KMS-11 (cell line): Measurements from ENCODE around the gene CPED1.

Experiments used
- H2AFZ ChIP-seq: fragments of 200-600 bp; sonication (generic); 2 replicates; pipeline ENCODE4 v1.6.1; 2016; ENCODE audit warnings: antibody characterized with exemption, mixed run types, low read depth
- H3K27ac ChIP-seq: fragments of 200-600 bp; sonication (generic); 2 replicates; pipeline ENCODE4 v1.6.1; 2016; ENCODE audit warnings: mild to moderate bottlenecking, mixed run types
- H3K27me3 ChIP-seq: fragments of 200-600 bp; sonication (generic); 2 replicates; pipeline ENCODE4 v1.6.1; 2017; ENCODE audit warnings: mild to moderate bottlenecking, low read depth, mixed run types, moderate library complexity; ENCODE audit not compliant: insufficient read depth
- H3K36me3 ChIP-seq: fragments of 200-600 bp; sonication (generic); 2 replicates; pipeline ENCODE4 v1.6.1; 2017; ENCODE audit warnings: mild to moderate bottlenecking, mixed run types; ENCODE audit not compliant: insufficient read depth
- H3K4me1 ChIP-seq: fragments of 200-600 bp; sonication (generic); 2 replicates; pipeline ENCODE4 v1.6.1; 2016; ENCODE audit warnings: mild to moderate bottlenecking, low read depth, mixed run types; ENCODE audit not compliant: poor library complexity, severe bottlenecking
- H3K4me2 ChIP-seq: fragments of 200-600 bp; sonication (generic); 2 replicates; pipeline ENCODE4 v1.7.0; 2016; ENCODE audit warnings: mild to moderate bottlenecking, mixed run types
- H3K4me3 ChIP-seq: fragments of 200-600 bp; sonication (generic); IDR thresholded peaks from 2 replicates; pipeline ENCODE4 v1.6.1; 2017; ENCODE audit warnings: low read depth, low read length, mixed read lengths; ENCODE audit not compliant: insufficient read depth
- H3K79me2 ChIP-seq: fragments of 200-600 bp; sonication (generic); 2 replicates; pipeline ENCODE4 v1.6.1; 2016; ENCODE audit warnings: low read depth, mixed run types; ENCODE audit not compliant: insufficient read depth
- H3K9ac ChIP-seq: fragments of 200-600 bp; sonication (generic); 2 replicates; pipeline ENCODE4 v1.6.1; 2016; ENCODE audit warnings: mild to moderate bottlenecking, mixed run types
- H4K20me1 ChIP-seq: fragments of 200-600 bp; sonication (generic); 2 replicates; pipeline ENCODE4 v1.6.1; 2016; ENCODE audit warnings: mild to moderate bottlenecking, mixed run types; ENCODE audit not compliant: insufficient read depth
- TF ChIP-seq, protein P1 (sequence below): fragments of 200-600 bp; sonication (generic); conservative IDR thresholded peaks from 2 replicates; pipeline ENCODE4 v1.6.1; 2017; ENCODE audit warnings: low read depth, mild to moderate bottlenecking, antibody characterized with exemption, low read length, moderate library complexity, mixed read lengths

Gene CPED1

DNA sequence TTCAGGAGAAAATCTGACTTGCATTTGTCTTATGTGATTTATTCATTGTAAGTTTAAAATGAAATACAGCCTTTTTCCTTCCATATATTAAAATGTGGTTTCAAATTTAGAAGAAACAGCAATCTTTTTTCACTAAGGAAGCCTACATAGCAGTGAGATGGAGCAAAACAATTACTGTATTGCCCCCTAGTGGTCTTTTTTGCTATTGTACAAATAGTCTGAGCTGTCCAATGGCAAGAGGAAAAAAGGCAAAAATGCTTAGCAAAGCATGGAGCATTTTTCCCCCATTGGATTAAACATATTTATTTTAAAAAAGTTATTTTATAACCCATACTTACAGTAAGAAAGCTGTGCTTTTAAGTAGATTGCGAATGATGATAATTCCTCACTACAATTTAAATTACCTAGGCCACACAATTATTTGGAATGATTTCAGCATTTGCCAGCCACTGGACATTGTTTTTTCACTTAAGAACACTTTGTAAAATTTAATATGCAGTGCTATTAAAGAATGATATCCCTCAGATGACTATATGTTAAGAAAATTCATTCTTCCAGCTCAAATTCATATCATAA is 119.5 kb downstream of the CPED1 start:
- H3K79me2 ChIP-seq: no peaks in the 10 kb centered on the region
- H4K20me1 ChIP-seq: no peaks in the 10 kb centered on the region
- H3K4me2 ChIP-seq: no peak overlapping the region
- H3K27me3 ChIP-seq: no peaks in the 10 kb centered on the region
- no peak overlapping the region for H2AFZ ChIP-seq
- TF ChIP-seq, protein P1, sequence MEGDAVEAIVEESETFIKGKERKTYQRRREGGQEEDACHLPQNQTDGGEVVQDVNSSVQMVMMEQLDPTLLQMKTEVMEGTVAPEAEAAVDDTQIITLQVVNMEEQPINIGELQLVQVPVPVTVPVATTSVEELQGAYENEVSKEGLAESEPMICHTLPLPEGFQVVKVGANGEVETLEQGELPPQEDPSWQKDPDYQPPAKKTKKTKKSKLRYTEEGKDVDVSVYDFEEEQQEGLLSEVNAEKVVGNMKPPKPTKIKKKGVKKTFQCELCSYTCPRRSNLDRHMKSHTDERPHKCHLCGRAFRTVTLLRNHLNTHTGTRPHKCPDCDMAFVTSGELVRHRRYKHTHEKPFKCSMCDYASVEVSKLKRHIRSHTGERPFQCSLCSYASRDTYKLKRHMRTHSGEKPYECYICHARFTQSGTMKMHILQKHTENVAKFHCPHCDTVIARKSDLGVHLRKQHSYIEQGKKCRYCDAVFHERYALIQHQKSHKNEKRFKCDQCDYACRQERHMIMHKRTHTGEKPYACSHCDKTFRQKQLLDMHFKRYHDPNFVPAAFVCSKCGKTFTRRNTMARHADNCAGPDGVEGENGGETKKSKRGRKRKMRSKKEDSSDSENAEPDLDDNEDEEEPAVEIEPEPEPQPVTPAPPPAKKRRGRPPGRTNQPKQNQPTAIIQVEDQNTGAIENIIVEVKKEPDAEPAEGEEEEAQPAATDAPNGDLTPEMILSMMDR: peak; percentile 94
- no peaks in the 10 kb centered on the region for H3K36me3 ChIP-seq
- no peaks in the 10 kb centered on the region for H3K4me1 ChIP-seq
- H3K27ac ChIP-seq: no peak overlapping the region
- H3K9ac ChIP-seq: no peak overlapping the region
- H3K4me3 ChIP-seq: no peak overlapping the region

DNA sequence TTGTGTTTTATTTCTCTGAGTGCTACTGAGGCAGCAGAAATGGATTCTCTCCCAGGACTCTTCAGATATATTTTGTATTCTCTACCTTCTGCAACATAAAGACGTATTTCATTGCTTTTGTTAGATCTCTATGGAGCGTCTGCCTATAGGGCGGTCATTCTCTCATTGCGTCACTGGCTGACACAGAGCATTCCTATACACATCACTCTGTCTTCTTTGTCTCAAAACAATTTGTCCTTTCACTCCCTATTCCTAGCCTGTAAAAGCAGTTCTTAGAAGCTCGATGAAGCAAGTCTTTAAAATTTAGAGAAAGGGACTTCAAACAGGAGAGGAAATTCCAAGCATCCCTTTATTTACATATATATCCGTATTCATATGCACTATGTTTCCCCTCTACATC is 120.6 kb downstream of the CPED1 start:
- H4K20me1 ChIP-seq: no peaks in the 10 kb centered on the region
- no peak overlapping the region for H2AFZ ChIP-seq
- no peak overlapping the region for H3K27ac ChIP-seq
- no peak overlapping the region for H3K9ac ChIP-seq
- H3K4me1 ChIP-seq: no peaks in the 10 kb centered on the region
- TF ChIP-seq, protein P1: no peak
- H3K36me3 ChIP-seq: no peaks in the 10 kb centered on the region
- H3K27me3 ChIP-seq: no peaks in the 10 kb centered on the region
- H3K79me2 ChIP-seq: no peaks in the 10 kb centered on the region
- H3K4me2 ChIP-seq: no peak overlapping the region
- no peak overlapping the region for H3K4me3 ChIP-seq

DNA sequence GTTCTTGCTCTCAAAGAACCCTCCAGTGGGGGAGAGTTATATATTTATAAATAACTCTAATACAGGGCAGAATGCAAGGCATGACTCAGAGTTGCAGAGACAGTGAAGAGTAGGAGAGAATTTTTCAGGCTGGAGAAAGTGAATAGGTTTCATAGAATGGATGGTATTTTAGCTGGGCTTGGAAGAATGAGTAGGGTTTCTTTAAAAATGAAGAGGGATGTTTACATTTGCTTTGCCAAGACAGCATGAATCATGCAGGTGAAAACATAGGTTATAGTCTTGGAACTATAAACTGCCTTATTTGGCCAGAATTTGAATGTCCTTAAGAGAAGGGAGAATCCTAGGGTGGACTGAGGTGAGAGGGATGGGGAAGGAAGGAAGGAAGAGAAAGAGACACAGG is 124.8 kb downstream of the CPED1 start:
- Histone ChIP-seq H3K4me2 (no peak overlapping the region), H3K27me3 (no peaks in the 10 kb centered on the region), H3K9ac (no peak overlapping the region), H4K20me1 (no peaks in the 10 kb centered on the region), H3K79me2 (no peaks in the 10 kb centered on the region), H3K27ac (no peak overlapping the region), H3K36me3 (no peaks in the 10 kb centered on the region), H3K4me3 (no peak overlapping the region), H3K4me1 (no peaks in the 10 kb centered on the region), H2AFZ (no peak overlapping the region)
- TF ChIP-seq, protein P1: no peak

- Histone ChIP-seq H3K36me3 (no peaks in the 10 kb centered on the region), H3K4me2 (no peak overlapping the region), H3K27ac (no peak overlapping the region), H3K27me3 (no peaks in the 10 kb centered on the region), H2AFZ (no peak overlapping the region), H3K79me2 (no peaks in the 10 kb centered on the region), H3K4me1 (no peaks in the 10 kb centered on the region), H4K20me1 (no peaks in the 10 kb centered on the region), H3K4me3 (no peak overlapping the region), H3K9ac (no peak overlapping the region)
- TF ChIP-seq, protein P1: no peak
These were observed 127.9 kb downstream of the CPED1 start for GRCh38 chr7:121116396-121116795.
